NCI-H1694 treated with DMSO at 0.1 percent for 48 hours (cell line): Measurements from ENCODE around the gene CELSR1.
"Not testable (repeated sequence)": the region's sequence is repeated elsewhere in the genome, so short reads cannot be mapped to it uniquely, and the experiment has no call there.

Experiments used
- DNase-seq: peaks from one replicate; lab custom pipeline; 2025; lab: John Stamatoyannopoulos, UW

The CELSR1 gene

GRCh38 chr22:46532416-46532815, 5.0 kb downstream of the CELSR1 start:
- no peak for DNase-seq

GRCh38 chr22:46531581-46532175, 5.7 kb downstream of the CELSR1 start:
- DNase-seq: no peak

GRCh38 chr22:46528121-46528610, 9.3 kb downstream of the CELSR1 start:
- no peak for DNase-seq

GRCh38 chr22:46526244-46526839, 11.1 kb downstream of the CELSR1 start:
- no peak for DNase-seq

GRCh38 chr22:46525389-46526243, 11.8 kb downstream of the CELSR1 start:
- DNase-seq: no peak

GRCh38 chr22:46524203-46524740, 13.1 kb downstream of the CELSR1 start:
- DNase-seq: no peak

- DNase-seq: no peak
Measured at GRCh38 chr22:46522797-46523196, 14.6 kb downstream of the CELSR1 start.

- DNase-seq: no peak
Measured at GRCh38 chr22:46521994-46522393, 15.4 kb downstream of the CELSR1 start.

- no peak for DNase-seq
Measured at GRCh38 chr22:46520880-46521279, 16.5 kb downstream of the CELSR1 start.

GRCh38 chr22:46519377-46519776, 18.0 kb downstream of the CELSR1 start:
- no peak for DNase-seq

GRCh38 chr22:46518542-46519325, 18.7 kb downstream of the CELSR1 start:
- no peak for DNase-seq

- DNase-seq: no peak
Measured at GRCh38 chr22:46518038-46518437, 19.4 kb downstream of the CELSR1 start.

- no peak for DNase-seq
Measured at GRCh38 chr22:46517255-46517761, 20.1 kb downstream of the CELSR1 start.

GRCh38 chr22:46516638-46517037, 20.8 kb downstream of the CELSR1 start:
- no peak for DNase-seq

GRCh38 chr22:46516112-46516487, 21.3 kb downstream of the CELSR1 start:
- DNase-seq: not testable (repeated sequence)

GRCh38 chr22:46515208-46516111, 22.0 kb downstream of the CELSR1 start:
- no peak for DNase-seq

- no peak for DNase-seq
Measured at GRCh38 chr22:46514592-46515207, 22.7 kb downstream of the CELSR1 start.

- no peak for DNase-seq
Measured at GRCh38 chr22:46513908-46514550, 23.4 kb downstream of the CELSR1 start.

- DNase-seq: no peak
Measured at GRCh38 chr22:46512683-46513082, 24.7 kb downstream of the CELSR1 start.

GRCh38 chr22:46512039-46512370, 25.4 kb downstream of the CELSR1 start:
- no peak for DNase-seq
